Hepatocyte (in vitro differentiated cells): ENCODE results near the gene KLHDC1. TPM values are rescaled to one million over a fixed set of nuclear protein-coding genes. Genes with fewer than 3 reads are reported as not detected.

Source experiments
- DNase-seq: peaks from one replicate; pipeline ENCODE4 v3.0.0-alpha.2; 2016; ENCODE audit warnings: low spot score
- H2AFZ ChIP-seq: fragments of 200-600 bp; sonication (generic); 2 replicates; pipeline ENCODE4 v1.6.0; 2016; ENCODE audit warnings: antibody characterized with exemption, mild to moderate bottlenecking
- H3K27ac ChIP-seq: fragments of 200-600 bp; sonication (generic); 2 replicates; pipeline ENCODE4 v1.5.1; 2016; ENCODE audit warnings: mild to moderate bottlenecking
- H3K27me3 ChIP-seq: fragments of 200-600 bp; sonication (generic); 2 replicates; pipeline ENCODE4 v1.6.1; 2016
- H3K36me3 ChIP-seq: fragments of 200-600 bp; sonication (generic); replicated peaks from 2 replicates; pipeline ENCODE4 v1.5.1; 2016; ENCODE audit warnings: low read depth; ENCODE audit not compliant: insufficient read depth
- H3K4me1 ChIP-seq: fragments of 200-600 bp; sonication (generic); 2 replicates; pipeline ENCODE4 v1.5.1; 2016; ENCODE audit warnings: mild to moderate bottlenecking, moderate library complexity; ENCODE audit not compliant: insufficient read depth
- H3K4me2 ChIP-seq: fragments of 200-600 bp; sonication (generic); 2 replicates; pipeline ENCODE4 v1.6.0; 2016
- H3K4me3 ChIP-seq: fragments of 200-600 bp; sonication (generic); 2 replicates; pipeline ENCODE4 v1.5.1; 2016; ENCODE audit warnings: mild to moderate bottlenecking
- H3K79me2 ChIP-seq: fragments of 200-600 bp; sonication (generic); 2 replicates; pipeline ENCODE4 v1.6.0; 2017; ENCODE audit warnings: mild to moderate bottlenecking
- H3K9me2 ChIP-seq: fragments of 200-600 bp; sonication (generic); replicated peaks from 2 replicates; pipeline ENCODE4 v1.6.0; 2017; ENCODE audit warnings: mild to moderate bottlenecking; ENCODE audit not compliant: insufficient read depth
- H3K9me3 ChIP-seq: fragments of 200-600 bp; sonication (generic); 2 replicates; pipeline ENCODE4 v1.5.1; 2016; ENCODE audit warnings: low read depth, mild to moderate bottlenecking
- H4K20me1 ChIP-seq: fragments of 200-600 bp; sonication (generic); 2 replicates; pipeline ENCODE4 v1.6.0; 2016; ENCODE audit warnings: mild to moderate bottlenecking; ENCODE audit not compliant: insufficient read depth, poor library complexity, severe bottlenecking
- CTCF ChIP-seq: fragments of 200-600 bp; sonication (generic); IDR thresholded peaks from 2 replicates; pipeline ENCODE4 v1.5.1; 2016; ENCODE audit warnings: antibody characterized with exemption, mild to moderate bottlenecking; ENCODE audit not compliant: poor library complexity
- EZH2 ChIP-seq: fragments of 200-600 bp; sonication (generic); IDR thresholded peaks from 2 replicates; pipeline ENCODE4 v1.6.1; 2016; ENCODE audit warnings: antibody characterized with exemption, mild to moderate bottlenecking, borderline replicate concordance
- EZH2phosphoT487 ChIP-seq: fragments of 200-600 bp; sonication (generic); IDR thresholded peaks from one replicate; pipeline ENCODE4 v1.6.1; 2018; ENCODE audit warnings: antibody characterized with exemption, mild to moderate bottlenecking, low read depth, moderate library complexity; ENCODE audit not compliant: unreplicated experiment, severe bottlenecking
- WGBS: methylation state at CpG from one replicate; pipeline ENCODE4 v1.1.6; 2016; ENCODE audit warnings: low lambda C conversion rate; ENCODE audit errors: missing lambda C conversion rate; 5-methylcytosine and 5-hydroxymethylcytosine counted together
- polyA plus RNA-seq: library from polyadenylated mRNA; unstranded; fragments of >200 nt; fragmentation: Nextera tagmentation; extraction: Ambion mirVana; gene quantifications from 2 replicates; pipeline ENCODE4 v1.2.1, GENCODE V29; 2016
- total RNA-seq: library from RNA; depleted of rRNA; stranded (reverse); fragments of >200 nt; gene quantifications from 2 replicates; pipeline ENCODE4 v1.2.3, GENCODE V29; 2014

Gene KLHDC1
- total and polyA plus RNA-seq, 2 experiments from 2014 or later, result 4.6 to 5.4 TPM

GRCh38 chr14:49783394-49784014, 90.6 kb downstream of the KLHDC1 start:
- no peaks in the 10 kb centered on the region for H3K9me2 ChIP-seq
- H4K20me1 ChIP-seq, result no peaks in the 10 kb centered on the region
- TF ChIP-seq EZH2phosphoT487 (no peak), CTCF (no peak), EZH2 (no peak)
- peaks cover 5% of the 10 kb centered on the region for H3K36me3 ChIP-seq
- no peaks in the 10 kb centered on the region for H3K27me3 ChIP-seq
- H2AFZ ChIP-seq, result no peak overlapping the region
- H3K4me2 ChIP-seq, result no peak overlapping the region
- no peaks in the 10 kb centered on the region for H3K79me2 ChIP-seq
- H3K4me3 ChIP-seq, result no peak overlapping the region
- no peak overlapping the region for H3K27ac ChIP-seq
- H3K9me3 ChIP-seq, result no peaks in the 10 kb centered on the region
- no peak for DNase-seq
- WGBS, result 92% methylated on average over 3 of the region's 3 CpGs
- no peaks in the 10 kb centered on the region for H3K4me1 ChIP-seq

- H2AFZ ChIP-seq, result no peak overlapping the region
- no peaks in the 10 kb centered on the region for H3K9me3 ChIP-seq
- H3K36me3 ChIP-seq, result peaks cover 5% of the 10 kb centered on the region
- H3K79me2 ChIP-seq, result peaks cover 3% of the 10 kb centered on the region
- WGBS, result 98% methylated on average over 2 of the region's 2 CpGs
- no peak overlapping the region for H3K4me3 ChIP-seq
- H3K27ac ChIP-seq, result no peak overlapping the region
- H3K4me2 ChIP-seq, result no peak overlapping the region
- H3K4me1 ChIP-seq, result no peaks in the 10 kb centered on the region
- H3K27me3 ChIP-seq, result no peaks in the 10 kb centered on the region
- TF ChIP-seq CTCF (no peak), EZH2 (no peak), EZH2phosphoT487 (no peak)
- DNase-seq, result no peak
- H3K9me2 ChIP-seq, result no peaks in the 10 kb centered on the region
- no peaks in the 10 kb centered on the region for H4K20me1 ChIP-seq
Measured at GRCh38 chr14:49786315-49786714, 93.4 kb downstream of the KLHDC1 start.

GRCh38 chr14:49792618-49793017, 99.7 kb downstream of the KLHDC1 start:
- Histone ChIP-seq H3K79me2 (peaks cover 3% of the 10 kb centered on the region), H3K4me3 (no peak overlapping the region), H3K27me3 (no peaks in the 10 kb centered on the region), H3K4me1 (no peaks in the 10 kb centered on the region), H3K9me2 (no peaks in the 10 kb centered on the region), H2AFZ (no peak overlapping the region), H3K27ac (no peak overlapping the region), H3K9me3 (no peaks in the 10 kb centered on the region), H3K4me2 (no peak overlapping the region), H4K20me1 (no peaks in the 10 kb centered on the region), H3K36me3 (no peaks in the 10 kb centered on the region)
- 0% methylated on average over 1 of the region's 1 CpG for WGBS
- TF ChIP-seq EZH2phosphoT487, result no peak
- TF ChIP-seq EZH2, result no peak
- TF ChIP-seq CTCF, result no peak
- DNase-seq, result no peak

- no peaks in the 10 kb centered on the region for H3K79me2 ChIP-seq
- no peak overlapping the region for H3K4me2 ChIP-seq
- no peaks in the 10 kb centered on the region for H3K9me3 ChIP-seq
- H3K27me3 ChIP-seq, result no peaks in the 10 kb centered on the region
- no peak for DNase-seq
- no peaks in the 10 kb centered on the region for H3K9me2 ChIP-seq
- no peak overlapping the region for H2AFZ ChIP-seq
- no peaks in the 10 kb centered on the region for H3K36me3 ChIP-seq
- 87% methylated on average over 2 of the region's 2 CpGs for WGBS
- no peak overlapping the region for H3K27ac ChIP-seq
- no peak for TF ChIP-seq CTCF
- no peak for TF ChIP-seq EZH2phosphoT487
- TF ChIP-seq EZH2, result no peak
- no peaks in the 10 kb centered on the region for H3K4me1 ChIP-seq
- no peak overlapping the region for H3K4me3 ChIP-seq
- no peaks in the 10 kb centered on the region for H4K20me1 ChIP-seq
Measured at GRCh38 chr14:49796025-49796424, 103.1 kb downstream of the KLHDC1 start.
